ELR (cell line): Measurements from ENCODE around the gene SIGLEC15.
"Not testable (repeated sequence)": the region's sequence is repeated elsewhere in the genome, so short reads cannot be mapped to it uniquely, and the experiment has no call there.

Experiments
- DNase-seq: peaks from one replicate; pipeline ENCODE4 v3.0.0-alpha.2; 2015; ENCODE audit warnings: low read depth

The SIGLEC15 gene, protein sequence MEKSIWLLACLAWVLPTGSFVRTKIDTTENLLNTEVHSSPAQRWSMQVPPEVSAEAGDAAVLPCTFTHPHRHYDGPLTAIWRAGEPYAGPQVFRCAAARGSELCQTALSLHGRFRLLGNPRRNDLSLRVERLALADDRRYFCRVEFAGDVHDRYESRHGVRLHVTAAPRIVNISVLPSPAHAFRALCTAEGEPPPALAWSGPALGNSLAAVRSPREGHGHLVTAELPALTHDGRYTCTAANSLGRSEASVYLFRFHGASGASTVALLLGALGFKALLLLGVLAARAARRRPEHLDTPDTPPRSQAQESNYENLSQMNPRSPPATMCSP

DNA sequence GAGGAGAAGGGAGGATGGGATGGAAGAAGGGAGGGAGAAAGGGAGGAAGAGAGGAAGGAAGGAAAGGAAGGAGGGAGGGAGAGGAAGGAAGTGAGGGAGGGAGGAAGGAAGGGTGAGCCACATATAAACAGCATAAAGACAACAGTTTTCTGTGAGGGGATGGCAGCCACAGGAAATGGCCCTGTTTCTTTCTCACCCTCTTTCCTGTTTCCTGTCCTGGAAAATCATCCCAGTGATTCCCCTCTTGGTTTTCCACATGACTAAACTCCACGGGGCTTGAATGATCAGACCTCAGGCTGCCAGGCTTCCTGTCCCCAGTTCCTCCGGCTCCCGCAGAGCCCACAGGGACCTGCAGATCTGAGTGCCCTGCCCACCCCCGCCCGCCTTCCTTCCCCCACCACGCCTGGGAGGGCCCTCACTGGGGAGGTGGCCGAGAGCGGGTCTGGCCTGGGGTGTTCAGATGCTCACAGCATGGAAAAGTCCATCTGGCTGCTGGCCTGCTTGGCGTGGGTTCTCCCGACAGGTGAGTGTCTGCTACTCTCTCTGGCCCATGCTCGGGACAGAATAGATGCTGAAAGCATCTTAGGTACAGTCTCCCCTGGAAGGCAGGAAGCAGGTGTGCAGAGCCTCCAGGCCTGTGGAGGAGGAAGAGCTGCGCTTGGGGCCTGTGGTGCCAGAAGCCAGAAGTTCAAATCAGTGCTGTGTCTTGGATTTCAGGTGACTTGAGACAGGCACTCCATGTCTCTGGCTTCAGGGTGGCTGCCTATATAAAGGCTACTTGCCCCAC is at the start of gene SIGLEC15:
Gene SIGLEC15 (plus strand): TSS at position 418 of the 787 bp plus-strand sequence. CDS start 54 bp downstream, at position 472.
- peak; percentile 46 for DNase-seq

DNA sequence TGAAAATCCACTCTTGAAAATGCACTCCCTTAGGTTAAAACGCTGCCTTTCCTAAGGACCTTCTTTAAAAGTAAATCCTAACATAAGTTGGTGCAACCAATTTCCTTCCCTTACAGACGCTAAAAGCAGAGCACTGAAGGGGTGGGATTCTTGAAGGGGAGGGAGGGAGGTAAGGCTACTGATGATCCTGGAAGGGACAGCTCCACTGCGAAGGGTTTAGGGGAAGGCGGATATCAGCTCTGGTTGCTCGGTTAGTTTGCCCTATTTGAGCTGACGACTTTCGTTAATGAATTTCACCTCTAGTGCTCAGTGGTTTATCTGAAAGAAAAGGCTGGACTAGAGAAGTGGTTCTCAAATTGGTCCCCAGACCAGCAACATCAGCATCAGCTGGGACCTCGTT is 49.7 kb upstream of the SIGLEC15 start:
- peak; percentile 24 for DNase-seq

DNA sequence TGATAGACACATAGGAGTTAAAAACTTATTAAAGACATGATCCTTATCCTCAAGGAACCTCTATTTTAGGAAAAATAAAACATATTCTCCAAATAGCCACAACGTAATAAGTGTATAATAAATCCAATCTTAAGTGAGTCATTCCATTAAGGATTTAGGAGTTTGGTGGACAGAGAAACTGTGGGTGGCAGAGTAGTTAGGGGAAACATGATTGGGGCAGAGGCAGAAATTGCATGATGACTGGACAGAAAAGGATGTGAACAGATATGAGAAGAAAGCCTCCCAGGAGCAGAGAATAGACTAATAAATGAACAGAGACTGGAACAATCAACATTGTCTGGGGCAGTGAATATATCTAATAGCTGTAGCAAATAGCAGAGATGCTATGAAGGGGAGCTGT is 48.1 kb upstream of the SIGLEC15 start:
- DNase-seq = peak; percentile 76

DNA sequence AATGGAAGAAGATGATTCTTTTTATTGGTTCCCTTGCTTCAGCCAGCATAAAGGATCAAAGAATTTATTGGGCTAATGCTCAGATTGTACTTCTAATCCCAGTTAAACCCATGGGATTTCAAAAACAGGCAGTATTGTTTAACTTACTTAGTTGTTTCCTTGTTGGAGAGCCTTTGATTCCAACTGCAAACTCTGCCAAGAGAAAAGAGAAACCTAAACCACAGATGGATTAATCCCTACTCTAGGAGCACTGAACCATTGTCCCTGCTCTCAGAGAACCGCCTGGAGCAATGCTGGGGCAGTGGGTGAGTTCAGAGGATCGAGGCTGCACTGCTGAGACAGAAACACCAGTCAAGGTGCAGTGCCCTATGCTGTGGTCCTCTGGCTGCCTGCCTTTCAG is 44.9 kb upstream of the SIGLEC15 start:
- DNase-seq = no peak

DNA sequence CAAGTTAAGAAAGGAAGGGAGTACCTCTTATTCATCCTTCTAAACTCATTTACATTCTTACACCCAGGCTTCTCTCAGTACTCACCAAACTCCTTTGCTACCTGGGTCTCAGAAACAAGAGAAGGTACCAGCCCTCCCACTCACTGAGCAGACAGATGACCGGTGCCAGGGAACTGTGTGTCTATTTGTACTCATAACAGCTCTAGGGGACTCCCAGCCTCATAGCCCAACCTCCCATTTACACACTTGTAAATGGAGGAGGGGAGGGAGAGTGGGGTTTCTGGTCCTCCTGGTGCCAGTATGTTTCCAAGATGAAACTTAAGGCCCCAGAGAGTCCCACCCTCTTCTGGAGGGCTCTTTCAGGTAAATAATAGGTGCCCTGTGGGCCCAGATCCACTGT is 42.8 kb upstream of the SIGLEC15 start:
- DNase-seq = no peak

DNA sequence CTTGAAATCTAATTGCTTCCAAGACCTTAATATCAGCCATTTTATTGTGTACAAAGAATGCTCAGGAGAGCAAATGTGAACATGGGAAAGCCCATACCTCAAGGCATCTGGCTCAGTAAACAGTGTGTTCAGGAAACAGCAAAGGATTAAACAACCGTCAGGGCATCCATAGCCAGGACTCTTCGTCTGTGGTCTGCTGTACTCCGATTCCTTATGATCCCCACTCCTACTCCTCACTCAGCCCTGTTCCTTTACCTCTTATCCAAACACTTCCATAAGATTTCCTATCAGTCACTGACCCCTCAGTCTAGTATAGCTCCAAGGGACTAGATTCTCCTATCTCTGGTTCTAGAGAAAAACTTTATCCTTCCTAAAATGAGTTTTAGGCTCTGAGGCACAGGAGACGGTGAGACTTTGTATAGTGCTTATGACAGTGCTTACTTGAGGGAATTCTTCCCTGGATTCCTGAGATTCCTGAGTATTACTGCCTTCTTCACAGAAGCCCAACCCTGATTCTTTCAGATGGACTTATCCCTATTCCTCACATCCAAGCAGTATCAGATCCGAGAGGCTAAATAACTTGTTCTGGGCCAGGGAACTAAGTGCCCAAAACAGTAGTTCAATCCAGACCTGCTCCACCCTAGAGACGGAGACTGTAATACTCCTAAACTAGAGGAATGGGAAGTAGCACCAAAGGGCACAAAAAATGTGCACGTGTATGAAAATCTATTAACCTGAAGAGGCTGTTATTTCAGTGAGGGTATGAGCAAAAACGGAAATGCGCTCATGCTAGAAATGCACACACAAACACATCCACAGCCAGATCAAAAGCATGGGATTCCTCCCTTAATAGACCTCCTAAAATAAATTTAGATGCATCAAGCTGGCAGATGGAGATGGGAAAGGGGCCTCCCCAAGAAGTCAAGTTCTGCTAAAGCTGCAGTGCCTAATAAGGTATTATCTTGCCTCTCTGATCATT is 42.1 kb upstream of the SIGLEC15 start:
- DNase-seq = peak; percentile 70

DNA sequence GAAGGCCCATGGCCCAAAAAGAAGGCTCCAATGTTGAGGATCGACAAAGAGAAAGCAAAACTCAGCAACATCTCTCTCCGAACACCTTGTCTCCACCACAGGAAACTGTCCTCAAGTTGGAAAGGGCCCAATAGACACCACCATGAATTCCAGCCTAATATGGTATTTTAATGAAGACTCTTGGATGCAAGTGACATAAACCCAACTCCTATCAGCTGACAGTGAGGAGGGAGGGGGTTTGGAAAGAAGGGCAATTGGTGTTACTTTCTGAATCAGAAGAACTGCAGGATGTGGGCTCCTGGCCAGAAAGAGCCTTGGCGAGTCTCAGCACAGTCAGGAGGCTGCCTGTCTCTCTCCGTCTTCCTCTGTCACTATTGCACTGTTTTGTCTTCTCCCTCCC is 40.3 kb upstream of the SIGLEC15 start:
- DNase-seq = no peak

DNA sequence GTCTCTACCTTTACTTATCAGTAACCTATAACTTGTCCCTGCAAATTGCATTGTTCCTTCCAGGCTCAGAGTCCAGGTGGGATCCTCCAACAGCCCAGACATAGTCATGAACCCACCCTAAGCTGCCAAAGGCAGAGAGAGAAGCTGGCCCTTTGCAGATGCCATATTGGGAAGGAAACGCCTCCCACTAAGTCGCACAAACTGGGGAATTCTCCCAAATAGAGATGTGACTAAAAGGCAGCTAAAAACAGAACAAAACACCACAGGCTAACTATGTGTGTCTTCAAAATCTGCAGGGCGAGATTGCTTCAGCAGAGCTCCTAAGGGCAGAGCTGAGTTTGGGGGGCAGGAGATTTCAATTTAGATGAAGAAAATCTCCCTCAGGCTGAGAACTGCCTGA is 38.5 kb upstream of the SIGLEC15 start:
- no peak for DNase-seq

DNA sequence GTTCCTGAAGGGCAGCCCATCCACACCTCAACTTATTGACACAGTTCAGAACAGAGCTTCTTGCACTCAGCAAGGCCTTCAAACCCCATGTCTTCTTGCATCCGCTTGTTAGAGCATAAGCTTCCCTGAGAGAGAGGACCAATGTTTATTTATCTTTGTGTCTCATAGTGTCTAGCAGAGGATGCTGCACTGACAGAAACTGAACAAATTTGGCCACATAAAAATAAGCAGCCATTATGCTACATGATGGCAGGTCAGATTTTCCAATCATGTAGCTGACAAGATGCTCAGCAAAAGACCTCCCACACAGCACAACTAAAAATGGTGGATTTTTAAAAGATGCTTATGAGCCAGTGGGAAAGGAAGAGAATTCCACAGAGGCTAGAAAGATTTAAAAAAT is 38.1 kb upstream of the SIGLEC15 start:
- no peak for DNase-seq

DNA sequence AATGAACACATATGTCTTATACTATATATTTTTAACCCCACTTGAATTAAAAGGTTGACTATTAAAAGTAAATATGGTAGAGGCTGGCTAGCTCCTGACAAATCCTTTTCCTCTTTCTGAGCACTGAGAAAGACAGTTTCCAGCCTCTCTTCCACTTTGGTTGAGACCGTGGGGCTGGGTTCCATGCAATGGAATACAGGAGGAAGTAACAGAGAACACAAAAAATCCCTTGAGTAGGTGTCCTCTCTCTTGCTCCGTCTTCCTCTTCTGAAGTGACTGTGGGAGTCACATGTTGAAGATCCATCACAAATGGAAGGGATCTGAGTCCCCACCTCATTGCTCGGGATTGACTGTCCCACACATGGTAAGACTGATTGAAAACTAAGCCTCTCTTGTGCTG is 36.6 kb upstream of the SIGLEC15 start:
- DNase-seq = no peak

DNA sequence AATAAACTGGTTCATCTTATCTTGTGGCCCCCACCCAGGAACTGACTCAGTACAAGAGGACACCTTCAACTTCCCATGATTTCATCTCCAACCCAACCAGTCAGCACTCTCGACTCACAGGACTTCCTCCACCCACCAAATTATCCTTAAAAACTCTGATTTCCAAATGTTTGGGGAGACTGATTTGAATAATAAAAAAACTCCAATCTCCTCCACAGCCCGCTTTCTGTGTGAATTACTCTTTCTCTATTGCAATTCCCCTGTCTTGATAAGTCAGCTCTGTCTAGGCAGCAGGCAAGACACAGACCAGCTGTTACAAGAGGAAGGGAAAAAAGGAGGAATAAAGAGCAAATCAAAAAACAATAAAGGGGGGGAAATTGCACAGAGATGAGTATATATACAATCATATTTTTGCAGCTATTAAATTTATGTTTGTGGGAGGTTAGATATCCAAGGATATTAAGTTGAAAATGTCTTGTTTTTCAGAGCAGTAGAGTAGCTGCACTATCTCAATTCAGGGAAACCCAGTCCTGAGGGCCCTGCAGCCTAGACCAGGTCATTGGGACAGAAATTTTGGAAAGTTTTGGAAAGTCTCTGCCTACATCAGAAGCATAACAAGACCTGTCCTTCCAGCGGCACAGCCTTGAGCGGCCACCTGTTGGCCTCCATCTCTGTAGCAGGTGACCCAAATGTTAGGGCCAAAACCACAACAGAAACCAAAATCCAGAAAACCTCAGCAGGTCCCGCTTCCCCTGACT is 32.8 kb upstream of the SIGLEC15 start:
- DNase-seq = peak; percentile 26

DNA sequence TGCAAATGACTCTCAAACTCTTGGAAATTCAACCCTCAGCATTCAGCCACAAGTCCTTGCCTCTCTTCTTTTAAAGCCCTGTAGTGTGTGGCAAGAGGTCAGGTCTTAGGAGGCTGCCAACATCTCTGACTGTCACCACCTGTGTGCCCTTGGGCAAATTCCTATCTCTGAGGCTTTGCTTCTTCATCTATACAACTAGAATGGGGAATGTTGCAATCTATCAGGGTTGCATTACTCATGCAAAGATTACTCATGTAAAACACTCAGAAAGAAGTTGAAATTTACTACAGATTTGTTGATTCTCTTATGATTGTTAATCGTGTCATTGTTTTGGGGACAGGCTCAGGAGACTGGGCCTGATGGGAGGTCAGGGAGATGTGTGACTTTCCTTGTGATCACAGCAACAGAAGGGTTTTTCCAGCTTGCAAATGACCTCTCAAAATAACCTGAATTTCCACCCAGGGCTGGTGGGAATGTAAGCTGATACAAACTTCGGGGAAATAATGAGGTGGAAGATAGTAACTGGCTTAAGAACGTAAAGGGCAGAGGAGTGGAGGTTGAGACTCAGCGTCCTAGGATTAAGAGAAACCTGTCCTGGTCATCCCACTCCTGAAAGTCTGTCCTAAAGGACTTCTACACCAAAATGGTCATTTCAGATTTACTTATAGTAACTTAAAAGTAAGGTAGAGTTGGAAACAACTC is 32.1 kb upstream of the SIGLEC15 start:
- DNase-seq = peak; percentile 99

DNA sequence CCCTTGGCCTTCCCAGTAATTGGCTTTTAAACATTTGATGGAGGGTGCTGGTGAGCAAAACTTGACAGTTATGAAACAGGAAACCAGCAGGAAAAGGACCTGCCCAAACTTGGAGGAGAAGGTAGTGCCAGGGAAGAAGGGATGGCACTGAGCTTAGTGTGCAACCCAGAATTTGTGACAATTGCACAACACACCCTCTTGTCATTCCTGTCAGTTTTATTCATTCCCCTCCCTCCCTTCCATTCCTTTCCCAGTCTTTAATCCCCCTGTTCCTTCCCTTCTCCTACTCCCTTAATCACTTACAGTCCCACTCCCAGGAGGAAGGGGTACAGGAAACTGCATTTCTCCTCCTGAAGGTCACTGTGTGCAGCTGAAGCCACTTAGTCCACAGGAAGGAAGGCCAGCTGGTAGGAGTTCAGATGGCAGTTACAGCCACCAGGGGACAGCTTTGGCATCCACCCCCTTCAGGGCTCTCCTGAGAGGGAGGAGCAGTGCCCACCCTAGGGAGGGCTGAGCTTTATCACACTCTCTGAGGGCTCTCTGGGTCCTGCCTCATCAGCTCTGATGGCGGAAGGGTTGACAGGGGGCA is 24.0 kb upstream of the SIGLEC15 start:
- DNase-seq = no peak

DNA sequence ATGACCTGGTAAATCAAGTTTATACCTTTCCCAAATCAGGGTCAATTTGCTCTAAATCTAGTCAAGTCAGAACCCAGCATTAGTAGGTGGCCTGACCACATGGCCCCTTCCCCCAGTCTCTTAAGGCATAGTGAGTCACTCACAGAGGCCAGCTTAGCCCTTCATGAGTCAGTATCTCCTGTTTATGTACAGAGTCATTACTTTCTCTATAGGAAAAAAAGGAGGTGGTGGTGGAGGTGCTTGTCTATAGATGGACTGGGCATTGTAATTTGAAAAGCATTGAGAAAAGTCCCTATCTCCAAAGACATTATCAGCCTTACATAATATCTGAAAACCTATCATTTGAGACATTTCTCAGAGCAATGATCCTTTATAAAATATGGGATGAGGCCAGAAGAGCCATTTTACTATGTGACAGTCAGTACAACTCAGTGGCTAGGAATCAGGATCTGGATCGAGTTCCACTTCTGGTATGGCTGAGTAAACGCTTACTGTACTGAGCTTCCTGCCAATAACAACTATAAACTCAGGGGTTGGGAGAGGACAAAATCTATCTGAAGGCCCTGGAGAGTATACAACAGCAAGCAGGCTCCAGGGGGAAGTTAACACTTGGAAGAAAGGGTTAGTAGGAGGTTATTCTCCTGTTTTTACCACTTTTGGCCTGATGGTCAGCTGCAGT is 22.5 kb upstream of the SIGLEC15 start:
- peak; percentile 98 for DNase-seq

DNA sequence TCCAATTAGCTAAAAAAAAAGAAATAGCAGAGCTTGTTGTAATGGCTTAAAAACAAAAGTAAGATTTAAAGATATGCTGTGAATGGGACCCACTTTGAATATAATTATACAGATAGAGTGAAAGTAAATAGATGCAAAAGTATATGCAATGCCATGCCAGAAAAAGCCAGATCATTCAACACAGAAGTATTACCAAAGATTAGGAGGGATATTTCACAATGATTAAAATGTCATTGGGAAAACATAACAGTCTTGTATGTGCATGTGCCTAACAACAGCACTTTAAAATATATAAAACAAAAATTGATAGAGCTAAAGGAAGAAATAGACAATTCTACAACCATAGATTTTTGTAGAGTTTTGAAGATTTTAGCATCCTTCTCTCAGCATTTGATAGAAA is 19.9 kb upstream of the SIGLEC15 start:
- DNase-seq = no peak

DNA sequence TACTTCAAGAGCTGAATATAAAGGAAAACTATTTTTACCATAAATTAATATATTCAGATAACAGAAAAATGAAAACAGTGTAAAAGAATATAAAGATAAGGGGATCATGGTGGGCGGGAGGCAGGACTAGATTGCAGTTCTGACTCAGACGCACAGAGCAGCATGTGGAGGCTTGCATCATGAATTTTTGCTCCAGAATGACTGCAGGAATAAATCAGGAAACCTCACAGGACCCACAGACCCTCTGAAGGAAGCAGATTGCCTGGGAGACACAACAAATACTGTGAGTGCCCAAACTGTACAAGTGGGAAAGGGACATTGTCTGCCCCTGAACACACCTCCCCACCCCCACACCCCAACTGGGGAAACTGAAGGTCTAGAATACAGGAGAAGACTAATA is 19.2 kb upstream of the SIGLEC15 start:
- peak; percentile 61 for DNase-seq

DNA sequence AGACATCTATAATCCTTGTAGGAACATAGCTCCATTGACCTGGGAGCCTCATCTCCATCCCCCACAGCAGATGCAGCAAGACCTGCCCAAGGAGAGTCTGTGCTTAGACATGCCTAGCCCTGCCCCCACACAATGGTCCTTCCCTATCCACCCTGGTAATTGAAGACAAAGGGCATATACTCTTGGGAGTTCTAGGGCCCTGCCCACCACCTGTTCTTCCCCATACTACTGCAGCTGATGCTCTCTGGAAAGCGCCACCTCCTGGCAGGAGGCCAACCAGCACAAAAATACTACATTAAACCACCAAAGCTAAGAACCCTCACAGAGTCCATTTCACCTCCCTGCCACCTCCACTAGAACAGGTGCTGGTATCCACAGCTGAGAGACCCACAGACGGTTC is 18.3 kb upstream of the SIGLEC15 start:
- DNase-seq = not testable (repeated sequence)

DNA sequence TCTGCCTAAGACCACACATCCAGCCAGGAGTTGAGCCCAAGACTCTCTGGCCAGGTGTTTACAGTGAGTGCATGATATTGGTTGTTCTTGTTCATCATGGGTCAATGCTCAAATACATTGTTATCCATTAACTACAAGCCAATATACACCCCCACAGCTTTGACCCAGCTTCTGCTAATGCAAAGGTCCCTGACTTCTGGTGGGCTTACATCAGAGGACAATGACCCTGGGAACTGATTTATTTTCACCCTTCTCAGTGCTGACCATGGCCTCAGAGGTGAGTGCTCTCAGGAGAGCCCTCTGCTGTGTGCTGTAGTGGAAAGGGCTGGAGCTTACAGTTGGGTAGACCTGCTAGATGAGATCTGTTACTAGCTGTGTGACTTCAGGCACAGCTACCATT is 10.7 kb upstream of the SIGLEC15 start:
- DNase-seq = not testable (repeated sequence)

DNA sequence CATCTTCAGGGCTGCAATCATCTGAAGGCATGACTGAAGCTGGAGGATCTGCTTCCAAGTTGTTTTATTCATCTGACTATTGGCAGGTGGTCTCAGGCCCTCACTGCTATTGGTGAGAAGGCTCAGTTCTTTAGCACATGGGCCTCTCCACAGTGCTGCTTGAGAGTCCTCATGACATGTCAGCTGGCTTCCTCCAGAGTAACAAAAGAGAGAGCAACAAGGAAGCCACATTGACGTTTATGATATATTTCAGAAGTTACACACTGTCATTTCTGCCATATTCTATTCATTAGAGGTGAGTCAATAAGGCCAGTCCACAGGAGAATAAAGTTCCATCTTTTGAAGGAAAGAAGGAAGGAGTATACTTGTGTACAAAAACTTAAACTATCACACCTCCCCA is 7.9 kb upstream of the SIGLEC15 start:
- no peak for DNase-seq

DNA sequence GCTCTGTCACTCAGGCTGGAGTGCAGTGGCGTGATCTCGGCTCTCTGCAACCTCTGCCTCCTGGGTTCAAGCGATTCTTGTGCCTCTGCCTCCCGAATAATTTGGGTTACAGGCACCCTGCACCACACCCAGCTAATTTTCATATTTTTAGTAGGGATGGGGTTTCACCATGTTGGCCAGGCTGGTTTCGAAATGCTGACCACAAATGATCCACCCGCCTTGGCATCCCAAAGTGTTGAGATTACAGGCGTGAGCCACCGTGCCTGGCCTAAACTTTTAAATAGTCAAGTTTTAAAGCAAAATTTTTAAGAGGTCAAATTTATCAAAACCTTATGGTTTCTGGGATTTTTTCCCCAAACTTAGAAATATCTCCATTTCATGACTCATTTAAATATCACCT is 6.7 kb upstream of the SIGLEC15 start:
- DNase-seq = not testable (repeated sequence)
